ENCODE measurements around the gene AP1G2. TPM values are rescaled to one million over a fixed set of nuclear protein-coding genes. Genes with fewer than 3 reads are reported as not detected.
A peak's percentile ranks its signal among the peaks of the same experiment; 100 is the strongest.

The AP1G2 gene
- total RNA-seq, 2 experiments from 2014 or later: 118 to 124 TPM

DNA sequence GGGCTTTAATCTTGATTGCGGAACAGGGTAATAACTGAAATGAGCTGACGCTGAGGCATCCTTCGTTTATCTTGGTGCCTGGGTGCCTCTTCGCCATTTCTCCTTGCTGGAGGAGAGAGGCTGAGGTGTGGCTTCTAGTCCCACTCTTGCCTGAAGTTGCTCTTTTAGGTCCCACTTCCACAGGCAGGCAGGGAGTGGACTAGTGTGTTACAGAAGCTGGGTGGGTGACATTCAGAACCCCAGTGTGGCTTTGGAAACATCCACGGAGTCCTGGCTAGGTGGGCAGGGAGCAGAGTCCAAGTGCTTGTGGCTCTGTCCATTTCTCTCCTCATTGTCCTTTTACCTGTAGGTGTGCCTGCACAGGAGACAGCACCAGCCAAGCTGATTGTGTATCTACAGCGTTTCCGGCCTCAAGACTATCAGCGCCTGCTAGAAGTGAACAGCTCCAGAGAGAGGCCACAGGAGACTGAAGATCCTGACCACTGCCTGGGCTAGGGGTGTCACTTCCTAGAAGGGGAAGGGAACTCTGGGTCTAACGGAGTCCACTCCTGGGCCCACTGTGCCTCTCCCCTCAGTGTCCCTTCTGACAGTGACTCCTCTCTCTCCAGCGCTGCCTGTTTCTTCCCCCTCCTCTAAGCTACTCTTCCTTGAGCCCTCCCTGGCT is 9.1 kb downstream of the AP1G2 start:
- Mint-ChIP-seq H3K4me1 (peaks cover 40% of the 10 kb centered on the region), H3K36me3 (peaks cover 13% of the 10 kb centered on the region), H3K9me3 (no peaks in the 10 kb centered on the region), H3K4me3 (peak overlapping the region; percentile 12), H3K27me3 (no peaks in the 10 kb centered on the region), H3K27ac (peak overlapping the region; percentile 34)
- no peak for DNase-seq

DNA sequence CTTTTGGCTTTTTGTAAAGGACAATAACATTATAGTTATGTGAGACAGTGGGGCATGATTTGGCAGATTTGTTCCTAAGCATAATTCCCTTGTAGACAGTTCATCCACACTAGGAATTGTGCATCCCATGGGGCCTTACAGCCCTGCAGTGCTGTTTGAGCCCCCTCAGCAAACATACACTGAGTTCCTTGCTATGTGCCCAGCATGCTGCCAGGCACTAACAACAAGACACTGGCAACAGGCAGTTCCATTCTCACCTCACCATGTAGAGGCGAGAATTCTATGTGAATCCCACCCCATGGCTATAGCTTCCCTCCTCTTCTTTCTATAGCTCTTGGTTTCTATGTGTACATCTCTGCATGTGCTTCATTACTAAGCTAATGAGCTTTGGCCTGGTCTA is 9.6 kb downstream of the AP1G2 start:
- no peaks in the 10 kb centered on the region for H3K9me3 Mint-ChIP-seq
- H3K4me1 Mint-ChIP-seq: peaks cover 40% of the 10 kb centered on the region
- DNase-seq: no peak
- peaks cover 13% of the 10 kb centered on the region for H3K36me3 Mint-ChIP-seq
- peak overlapping the region; percentile 85 for H3K27ac Mint-ChIP-seq
- H3K4me3 Mint-ChIP-seq: peak overlapping the region; percentile 95
- H3K27me3 Mint-ChIP-seq: no peaks in the 10 kb centered on the region

DNA sequence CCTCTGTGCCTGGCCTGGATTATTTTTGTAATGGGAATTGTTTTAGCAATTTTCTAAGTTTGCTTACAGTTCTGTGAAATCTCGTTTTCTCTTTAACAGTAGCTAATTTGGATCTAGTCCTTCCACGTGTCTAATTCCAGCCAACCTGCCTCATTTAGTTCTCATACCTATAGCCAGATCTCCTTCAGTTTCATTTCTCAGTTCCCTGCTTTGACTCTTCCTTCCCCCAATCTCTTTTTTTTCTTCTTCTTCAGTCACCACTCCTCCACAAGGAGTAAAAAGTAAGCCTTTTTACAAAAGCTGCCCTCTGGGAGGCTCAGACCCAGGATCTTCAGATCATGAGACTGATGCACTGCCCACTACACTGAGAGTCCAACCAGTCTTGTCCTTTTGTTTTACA is 10.1 kb downstream of the AP1G2 start:
- H3K27ac Mint-ChIP-seq: peak overlapping the region; percentile 85
- H3K27me3 Mint-ChIP-seq: no peaks in the 10 kb centered on the region
- H3K4me3 Mint-ChIP-seq: peak overlapping the region; percentile 95
- H3K36me3 Mint-ChIP-seq: peaks cover 10% of the 10 kb centered on the region
- no peaks in the 10 kb centered on the region for H3K9me3 Mint-ChIP-seq
- peaks cover 40% of the 10 kb centered on the region for H3K4me1 Mint-ChIP-seq
- DNase-seq: no peak

DNA sequence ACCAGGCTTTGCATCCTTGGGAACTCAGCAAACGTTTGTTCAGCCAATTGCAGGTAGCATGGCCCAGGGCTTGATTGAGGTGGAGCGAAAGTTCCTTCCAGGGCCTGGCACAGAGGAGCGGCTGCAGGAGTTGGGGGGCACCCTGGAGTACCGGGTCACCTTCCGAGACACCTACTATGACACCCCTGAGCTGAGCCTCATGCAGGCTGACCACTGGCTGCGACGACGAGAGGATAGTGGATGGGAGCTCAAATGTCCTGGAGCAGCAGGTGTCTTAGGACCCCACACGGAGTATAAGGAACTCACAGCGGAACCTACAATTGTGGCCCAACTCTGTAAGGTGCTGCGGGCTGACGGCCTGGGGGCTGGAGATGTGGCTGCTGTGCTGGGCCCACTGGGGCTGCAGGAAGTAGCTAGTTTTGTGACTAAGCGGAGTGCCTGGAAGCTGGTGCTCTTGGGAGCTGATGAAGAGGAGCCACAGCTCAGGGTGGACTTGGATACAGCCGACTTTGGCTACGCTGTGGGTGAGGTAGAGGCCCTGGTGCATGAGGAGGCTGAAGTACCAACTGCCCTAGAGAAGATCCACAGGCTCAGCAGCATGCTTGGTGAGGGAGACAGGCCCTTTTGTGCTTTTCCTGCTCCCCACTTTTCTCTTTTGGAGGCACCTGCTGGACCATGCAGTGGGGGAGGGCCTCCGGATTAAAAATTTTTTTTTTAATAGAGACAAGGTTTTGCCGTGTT is 10.7 kb downstream of the AP1G2 start:
- H3K36me3 Mint-ChIP-seq: peaks cover 10% of the 10 kb centered on the region
- H3K4me3 Mint-ChIP-seq: peak overlapping the region; percentile 95
- peak overlapping the region; percentile 95 for H3K27ac Mint-ChIP-seq
- H3K9me3 Mint-ChIP-seq: no peaks in the 10 kb centered on the region
- H3K4me1 Mint-ChIP-seq: peaks cover 39% of the 10 kb centered on the region
- no peak for DNase-seq
- no peaks in the 10 kb centered on the region for H3K27me3 Mint-ChIP-seq

DNA sequence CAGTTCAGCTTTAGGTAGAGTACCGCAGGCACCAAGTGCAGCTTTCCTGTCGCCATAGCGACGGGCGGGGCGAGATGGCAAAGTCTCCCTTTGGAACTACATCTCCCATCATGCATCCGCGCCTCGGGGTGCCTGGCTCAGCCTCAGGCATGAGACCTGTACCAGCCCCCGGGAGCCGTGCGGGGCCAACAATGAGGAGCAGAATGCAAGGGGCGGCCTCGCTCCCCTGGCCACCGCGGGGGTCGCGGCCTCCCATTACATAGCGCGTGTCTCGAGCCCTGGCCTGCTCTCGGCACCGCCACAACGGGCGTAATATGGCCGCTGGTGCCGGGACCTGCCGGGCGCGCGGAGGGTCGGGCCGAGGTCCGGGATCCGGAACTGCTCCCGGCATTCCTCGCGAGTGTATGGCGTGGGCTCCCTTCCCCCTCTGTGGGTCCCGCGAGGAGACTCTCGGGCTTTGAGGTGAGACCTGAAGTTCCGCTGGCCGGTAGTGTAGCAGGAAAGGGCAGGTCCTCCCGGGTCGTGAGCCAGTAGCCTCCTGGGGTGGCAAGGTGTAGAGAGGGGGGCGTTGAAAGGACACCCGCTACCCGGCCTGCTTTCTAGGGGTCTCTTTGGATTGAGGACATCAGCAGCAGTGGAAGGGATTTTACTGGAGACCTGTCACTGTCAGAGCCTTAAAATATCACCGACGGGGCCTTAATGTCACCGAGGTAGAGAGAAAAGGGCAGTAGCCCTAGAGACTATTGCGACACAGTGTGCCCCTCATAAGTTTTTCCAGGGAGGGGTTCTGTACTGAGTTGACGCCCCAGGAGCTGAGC is 11.5 kb downstream of the AP1G2 start, which contains the start of gene THTPA:
THTPA (plus strand) TSS at position 390 of the 818 bp plus-strand sequence. CDS start 487 bp downstream, outside the sequence.
- Mint-ChIP-seq H3K4me3 (peak within 1 kb of the TSS; percentile 95), H3K27me3 (no peaks in the 10 kb centered on the region), H3K9me3 (no peaks in the 10 kb centered on the region), H3K27ac (peak within 1 kb of the TSS; percentile 95), H3K4me1 (peaks cover 40% of the 10 kb centered on the region), H3K36me3 (peaks cover 10% of the 10 kb centered on the region)
- peak; percentile 93 for DNase-seq

DNA sequence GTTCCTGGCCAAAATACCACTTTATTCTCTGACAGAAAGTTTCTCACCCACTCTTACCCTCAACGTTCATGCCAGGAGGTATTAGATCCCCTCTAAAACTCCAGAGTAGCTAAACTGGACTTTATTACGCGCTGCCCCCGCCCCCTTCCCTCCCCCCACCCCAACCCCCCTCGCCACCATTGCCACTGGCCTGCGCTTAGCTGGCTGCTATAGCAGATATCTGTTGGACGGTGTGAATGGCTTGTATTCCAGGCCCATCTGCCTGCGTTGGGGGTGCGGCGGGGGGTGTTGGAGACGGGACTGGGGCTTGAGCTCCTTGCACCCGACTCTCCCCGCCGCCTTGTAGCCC is 12.1 kb downstream of the AP1G2 start:
- H3K4me1 Mint-ChIP-seq: peaks cover 40% of the 10 kb centered on the region
- peak overlapping the region; percentile 95 for H3K27ac Mint-ChIP-seq

DNA sequence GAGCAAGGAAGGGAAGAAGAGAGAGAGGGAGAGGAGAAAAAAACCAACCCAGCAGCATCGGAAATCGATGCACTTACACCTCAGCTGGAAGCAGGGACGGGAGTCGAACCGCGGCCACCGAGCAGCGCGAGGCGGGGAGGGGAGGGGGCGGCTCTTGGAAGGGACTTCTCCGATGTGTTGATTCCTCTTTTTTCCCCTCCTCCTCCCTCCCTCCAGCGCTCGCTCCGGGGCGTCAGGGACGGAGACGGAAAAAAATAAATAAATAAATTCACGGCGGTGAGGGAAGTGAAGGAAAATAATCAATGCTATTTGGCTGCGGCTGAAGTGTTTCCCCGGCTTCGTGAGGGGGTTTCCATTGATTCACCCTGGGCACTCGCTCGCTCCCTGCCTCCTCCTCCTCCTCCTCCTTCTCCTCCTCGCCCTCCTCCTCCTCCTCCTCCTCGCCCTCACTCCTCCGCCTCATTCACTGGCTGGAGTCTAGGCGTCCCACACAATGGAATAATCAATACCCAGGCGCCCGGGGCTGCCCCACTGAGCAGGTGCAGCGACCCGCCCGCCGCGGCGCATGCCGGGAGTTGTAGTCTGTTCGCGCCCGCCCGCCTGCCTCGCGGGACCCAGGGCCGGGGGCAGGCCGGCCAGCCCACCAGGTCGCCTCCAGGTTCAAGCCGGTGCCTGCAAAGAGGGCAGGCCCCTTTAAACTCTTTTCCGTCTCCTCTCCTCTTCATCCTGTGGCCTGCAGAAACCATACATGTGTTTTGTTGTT is 16.1 kb downstream of the AP1G2 start, which contains the start of gene ZFHX2:
ZFHX2 (minus strand) TSS at position 500 of the 763 bp plus-strand sequence. CDS start 16,440 bp downstream, outside the sequence.
- Mint-ChIP-seq H3K4me3 (no peak within 1 kb of the TSS), H3K9me3 (no peaks in the 10 kb centered on the region), H3K27ac (peak within 1 kb of the TSS; percentile 60), H3K4me1 (peaks cover 11% of the 10 kb centered on the region), H3K27me3 (no peaks in the 10 kb centered on the region), H3K36me3 (peaks cover under 1% of the 10 kb centered on the region)
- peak; percentile 86 for DNase-seq

More for the DNA sequence above, 12.1 kb downstream of the AP1G2 start:
- H3K36me3 Mint-ChIP-seq: peaks cover 10% of the 10 kb centered on the region
- H3K4me3 Mint-ChIP-seq: peak overlapping the region; percentile 95
- no peak for DNase-seq
- H3K9me3 Mint-ChIP-seq: no peaks in the 10 kb centered on the region
- no peaks in the 10 kb centered on the region for H3K27me3 Mint-ChIP-seq

DNA sequence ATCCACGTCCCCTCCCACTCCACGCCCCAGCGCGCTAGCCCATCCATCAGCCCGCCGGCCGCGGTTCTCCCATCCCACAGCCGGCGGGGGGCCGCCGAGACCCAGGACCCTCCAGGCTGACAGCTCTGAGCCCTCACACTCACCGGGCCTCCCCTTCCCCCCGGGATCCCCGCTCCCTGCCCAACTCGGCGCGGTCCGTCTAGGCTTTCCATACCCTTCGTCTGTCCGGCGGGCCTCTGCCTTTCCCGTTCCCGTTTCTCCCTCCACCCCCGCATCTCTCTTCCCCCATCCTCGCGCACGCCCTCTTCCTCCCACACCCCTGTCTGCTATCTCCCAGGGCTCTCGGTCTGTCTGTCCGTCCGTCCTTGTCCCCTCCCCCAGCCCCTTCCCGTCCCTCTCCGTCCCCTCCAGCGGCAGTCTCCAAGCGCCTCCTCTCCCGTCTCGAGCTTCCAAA is 16.8 kb downstream of the AP1G2 start:
- Mint-ChIP-seq H3K4me3 (no peak overlapping the region), H3K27me3 (no peaks in the 10 kb centered on the region), H3K27ac (no peak overlapping the region), H3K4me1 (peaks cover 9% of the 10 kb centered on the region), H3K9me3 (no peaks in the 10 kb centered on the region), H3K36me3 (no peaks in the 10 kb centered on the region)
- DNase-seq: no peak

DNA sequence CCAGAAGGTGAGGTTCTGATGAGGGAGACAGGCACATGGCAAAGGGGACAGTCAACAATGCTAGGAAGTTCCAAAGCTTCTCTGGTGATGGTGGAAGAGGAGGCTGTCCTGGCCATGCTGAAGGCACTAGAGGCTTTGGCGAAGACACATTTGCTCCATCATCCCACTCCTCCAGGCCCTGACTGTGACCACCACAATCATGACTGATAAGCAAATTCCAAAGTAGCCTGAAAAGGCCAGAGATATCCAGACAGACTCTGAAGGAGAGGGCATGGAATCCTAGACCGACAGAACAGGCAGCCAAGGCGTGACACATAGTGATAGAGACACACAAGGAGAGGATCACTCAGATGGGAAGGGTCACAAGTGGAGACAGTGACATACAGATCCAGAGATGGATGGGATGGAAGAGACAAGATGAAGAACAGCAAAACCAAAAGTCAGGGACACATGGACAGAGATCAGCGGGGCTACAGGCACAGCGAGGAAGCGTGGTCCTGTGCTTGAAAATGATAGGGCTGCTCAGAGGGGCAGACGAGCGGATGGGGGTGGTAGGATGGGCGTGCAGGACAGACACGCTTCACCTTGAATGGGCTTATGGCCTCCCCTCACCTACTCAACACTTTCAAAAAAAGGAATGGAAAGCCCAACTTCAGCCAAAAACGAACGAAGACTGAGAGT is 17.3 kb downstream of the AP1G2 start:
- H3K36me3 Mint-ChIP-seq: no peaks in the 10 kb centered on the region
- H3K27me3 Mint-ChIP-seq: no peaks in the 10 kb centered on the region
- DNase-seq: no peak
- no peak overlapping the region for H3K4me3 Mint-ChIP-seq
- H3K27ac Mint-ChIP-seq: no peak overlapping the region
- peaks cover 7% of the 10 kb centered on the region for H3K4me1 Mint-ChIP-seq
- no peaks in the 10 kb centered on the region for H3K9me3 Mint-ChIP-seq

DNA sequence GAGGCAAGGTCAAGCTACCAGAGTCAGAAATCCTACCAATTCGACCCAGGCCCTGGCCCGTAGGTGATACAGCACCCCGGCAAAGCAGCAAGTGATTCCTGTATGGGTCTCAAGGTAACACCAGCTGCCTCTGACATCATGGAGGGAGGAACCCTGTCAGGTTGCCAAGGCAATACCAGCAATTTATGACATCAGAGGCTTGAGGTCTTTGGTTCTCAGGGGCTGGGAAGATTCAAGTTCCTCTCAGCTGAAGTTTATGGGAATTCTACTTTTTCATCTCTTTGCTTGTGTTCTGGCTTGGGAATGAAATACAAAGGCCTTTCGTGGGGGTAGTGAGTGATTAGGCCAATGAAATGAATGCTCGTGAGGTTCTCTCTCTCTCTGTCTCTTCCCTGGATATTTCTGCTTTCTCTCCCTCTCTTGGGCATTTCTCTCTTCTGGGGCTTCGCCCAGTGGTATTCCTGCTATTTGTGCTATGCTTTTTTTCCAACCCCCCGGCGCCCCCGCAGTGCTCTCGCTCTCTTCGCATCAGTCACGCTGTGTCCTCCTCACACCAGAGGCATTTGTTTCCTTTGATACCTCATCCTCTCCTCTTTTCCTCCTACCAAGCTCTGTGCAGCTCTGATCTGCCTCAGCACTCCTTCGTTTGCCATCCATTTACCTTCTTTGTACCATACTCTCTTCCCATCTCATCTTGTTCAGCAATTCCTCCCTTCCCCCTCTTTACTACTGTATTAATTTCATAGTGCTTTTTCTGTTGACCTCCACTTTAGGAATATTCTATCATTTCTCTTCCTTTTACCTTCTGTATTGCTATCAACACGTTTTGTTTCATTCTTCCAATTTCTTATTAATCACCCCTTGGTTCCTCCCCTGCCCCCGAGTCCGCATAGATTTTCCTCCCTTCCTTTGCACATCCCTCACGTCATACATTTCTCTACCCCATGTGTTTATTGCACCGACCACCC is 19.0 kb downstream of the AP1G2 start:
- no peak overlapping the region for H3K4me3 Mint-ChIP-seq
- H3K9me3 Mint-ChIP-seq: no peaks in the 10 kb centered on the region
- DNase-seq: no peak
- H3K27me3 Mint-ChIP-seq: no peaks in the 10 kb centered on the region
- no peak overlapping the region for H3K27ac Mint-ChIP-seq
- H3K4me1 Mint-ChIP-seq: peaks cover 3% of the 10 kb centered on the region
- no peaks in the 10 kb centered on the region for H3K36me3 Mint-ChIP-seq

DNA sequence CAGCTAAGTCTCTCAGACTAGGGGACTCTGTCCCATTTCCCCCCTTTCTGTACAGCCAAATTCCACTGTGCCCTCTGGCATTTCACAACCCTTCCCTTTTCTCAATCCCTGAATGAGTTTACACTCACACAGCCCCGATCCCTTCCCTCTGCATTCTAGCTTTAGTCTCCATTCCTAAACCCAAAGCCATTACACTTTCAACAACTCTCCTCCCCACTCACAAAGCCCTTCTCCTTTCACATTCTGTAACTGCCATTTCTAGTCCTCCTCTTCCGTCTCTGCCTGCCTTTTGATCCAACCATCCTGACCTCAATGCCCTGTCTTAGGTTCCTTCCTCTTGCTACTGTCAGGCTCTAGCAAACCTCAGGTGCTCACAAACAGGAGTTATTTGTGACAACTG is 19.7 kb downstream of the AP1G2 start:
- DNase-seq: no peak
- peaks cover 3% of the 10 kb centered on the region for H3K4me1 Mint-ChIP-seq
- H3K4me3 Mint-ChIP-seq: no peak overlapping the region
- no peaks in the 10 kb centered on the region for H3K36me3 Mint-ChIP-seq
- no peaks in the 10 kb centered on the region for H3K9me3 Mint-ChIP-seq
- no peak overlapping the region for H3K27ac Mint-ChIP-seq
- no peaks in the 10 kb centered on the region for H3K27me3 Mint-ChIP-seq

DNA sequence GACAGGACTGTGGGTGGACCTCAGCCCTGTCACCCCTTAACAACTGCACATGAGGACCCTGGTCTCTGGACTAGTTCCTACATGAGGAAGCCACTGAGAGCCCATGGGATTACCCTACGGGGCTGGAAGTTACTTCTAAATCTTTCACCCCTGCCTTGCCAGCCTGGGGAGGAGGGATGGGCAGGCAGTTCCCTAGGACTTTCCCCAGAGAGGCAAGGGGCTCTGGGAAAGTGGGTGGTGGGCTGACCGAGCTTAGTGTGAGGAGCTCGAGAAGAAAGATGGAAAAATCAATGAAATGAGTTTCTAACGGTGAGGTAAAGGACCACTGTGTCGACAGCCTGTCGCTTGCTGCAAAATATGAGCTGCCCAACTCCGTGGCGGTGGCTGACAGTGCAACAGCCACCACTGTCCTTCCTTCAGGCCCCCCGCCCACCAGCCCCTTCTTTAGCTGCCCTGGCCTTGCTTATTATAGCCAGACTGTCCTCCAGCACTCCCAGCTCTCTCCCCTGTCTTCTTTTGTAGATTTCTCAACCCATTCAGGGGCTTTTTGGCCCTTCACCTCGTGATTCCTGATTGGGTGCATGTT is 21.0 kb downstream of the AP1G2 start:
- no peaks in the 10 kb centered on the region for H3K9me3 Mint-ChIP-seq
- H3K36me3 Mint-ChIP-seq: no peaks in the 10 kb centered on the region
- no peak overlapping the region for H3K4me3 Mint-ChIP-seq
- no peaks in the 10 kb centered on the region for H3K4me1 Mint-ChIP-seq
- no peak overlapping the region for H3K27ac Mint-ChIP-seq
- H3K27me3 Mint-ChIP-seq: no peaks in the 10 kb centered on the region
- no peak for DNase-seq

Measured in activated naive CD8-positive, alpha-beta T cell treated with anti-CD3 and anti-CD28 coated beads for 36 hours (primary cell).